HepG2 (cell line): ENCODE measurements around the gene VSIR. TPM values are rescaled to one million over a fixed set of nuclear protein-coding genes. Genes with fewer than 3 reads are reported as not detected.

ENCODE experiments used
- ATAC-seq: fragments of 200-7000 bp; cut with Tn5 transposase; 3 replicates; pipeline ENCODE4 v1.9.1; 2020; ENCODE audit warnings: mild to moderate bottlenecking, moderate library complexity
- BruUV-seq: library from RNA; stranded (reverse); fragments of 400-500 nt; replicated peaks from 2 replicates; lab custom pipeline; 2021; lab: Mats Ljungman, UMichigan
- CTCF ChIA-PET: fragments of 300-600 bp; formaldehyde crosslinking; extraction: SDS; loops from one replicate; lab custom pipeline; 2021; ENCODE audit warnings: low total read pairs, inconsistent platforms, low intra/inter-chr PET ratio; lab: Yijun Ruan, JAX
- POLR2A ChIA-PET: fragments of 350-600 bp; sonication (Branson Sonifier 250); formaldehyde crosslinking; loops from one replicate; lab custom pipeline; 2020; ENCODE audit warnings: antibody characterized with exemption, inconsistent platforms; lab: Yijun Ruan, JAX
- DNase-seq: peaks from one replicate; pipeline ENCODE4 v3.0.0-alpha.2; 2015; ENCODE audit warnings: low spot score
- FAIRE-seq: peaks from 3 replicates; lab custom pipeline; 2011; peaks lifted over from hg19 to GRCh38; lab: Jason Lieb, UNC
- H2AFZ ChIP-seq: one replicate; pipeline ENCODE4 v1.6.1; 2011; ENCODE audit warnings: low read length, inconsistent platforms
- H3K27ac ChIP-seq: fragments of 300-600 bp; 3 replicates; pipeline ENCODE4 v1.8.0; 2011; ENCODE audit warnings: mixed run types, mild to moderate bottlenecking, mixed read lengths, low read length, inconsistent platforms; ENCODE audit not compliant: insufficient read depth; ENCODE audit errors: extremely low read length
- H3K27me3 ChIP-seq, 2 experiments: fragments of 200-600 bp in 1 of 2; 2 replicates in 1 of 2; 3 replicates in 1 of 2; pipeline versions ENCODE4 v1.6.0 to v1.8.0; 2011; ENCODE audit warnings: low read length in 2 of 2, mild to moderate bottlenecking in 2 of 2, moderate library complexity in 2 of 2, inconsistent platforms in 1 of 2; ENCODE audit not compliant: insufficient read depth in 2 of 2, control insufficient read depth in 1 of 2
- H3K36me3 ChIP-seq, 2 experiments: fragments of 200-600 bp in 1 of 2; replicated peaks in 1 of 2; 2 replicates in 1 of 2; 3 replicates in 1 of 2; pipeline versions ENCODE4 v1.5.1 to v1.8.0; 2011; ENCODE audit warnings: low read length in 2 of 2, inconsistent platforms in 1 of 2; ENCODE audit not compliant: insufficient read depth in 2 of 2, control insufficient read depth in 1 of 2
- H3K4me1 ChIP-seq: 2 replicates; pipeline ENCODE4 v1.5.1; 2012; ENCODE audit warnings: low read length, inconsistent platforms; ENCODE audit not compliant: insufficient read depth
- H3K4me2 ChIP-seq: 2 replicates; pipeline ENCODE4 v1.6.0; 2011; ENCODE audit warnings: low read depth, low read length, inconsistent platforms
- H3K4me3 ChIP-seq, 3 experiments: fragments of 200-600 bp in 1 of 3; sonication (generic), shearing (Covaris generic) in 1 of 3; replicated peaks in 1 of 3; 2 replicates each; pipeline ENCODE4 v1.5.1; 2011 to 2016; ENCODE audit warnings: low read length in 3 of 3, inconsistent platforms in 2 of 3, low read depth in 2 of 3, mild to moderate bottlenecking in 2 of 3, control low read depth in 1 of 3, mixed read lengths in 1 of 3; ENCODE audit not compliant: insufficient read depth in 1 of 3
- H3K79me2 ChIP-seq: one replicate; pipeline ENCODE4 v1.6.1; 2011; ENCODE audit warnings: low read length, inconsistent platforms; ENCODE audit not compliant: insufficient read depth
- H3K9ac ChIP-seq: 2 replicates; pipeline ENCODE4 v1.6.0; 2011; ENCODE audit warnings: mild to moderate bottlenecking, low read depth, low read length, inconsistent platforms; ENCODE audit not compliant: insufficient read depth
- H3K9me3 ChIP-seq: 2 replicates; pipeline ENCODE4 v1.5.1; 2012; ENCODE audit warnings: mild to moderate bottlenecking, low read length
- H4K20me1 ChIP-seq: 2 replicates; pipeline ENCODE4 v1.6.0; 2011; ENCODE audit warnings: inconsistent platforms, mild to moderate bottlenecking, low read length, moderate library complexity; ENCODE audit not compliant: insufficient read depth
- AHR ChIP-seq: IDR thresholded peaks from 2 replicates; pipeline ENCODE4 v1.6.1; 2018; ENCODE audit warnings: missing genetic modification reagents, missing compliant biosample characterization
- BHLHE40 ChIP-seq: IDR thresholded peaks from 2 replicates; pipeline ENCODE4 v1.6.1; 2011; ENCODE audit warnings: low read length, improper control_type of control experiment
- BRCA1 ChIP-seq: sonication (generic); formaldehyde crosslinking; IDR thresholded peaks from 2 replicates; pipeline ENCODE4 v1.4.0; 2020; ENCODE audit warnings: missing genetic modification reagents
- HNRNPUL1 ChIP-seq: fragments of 200-400 bp; formaldehyde crosslinking; IDR thresholded peaks from 2 replicates; pipeline ENCODE4 v1.6.1; 2017; ENCODE audit warnings: low read depth, mild to moderate bottlenecking, low read length, moderate library complexity
- JUN ChIP-seq: sonication (generic); formaldehyde crosslinking; IDR thresholded peaks from 2 replicates; pipeline ENCODE4 v1.4.0; 2020; ENCODE audit warnings: mild to moderate bottlenecking, missing genetic modification reagents
- MIER2 ChIP-seq: IDR thresholded peaks from 2 replicates; pipeline ENCODE4 v1.6.1; 2016; ENCODE audit warnings: missing biosample characterization, missing genetic modification reagents
- MTERF4 ChIP-seq: sonication (generic); formaldehyde crosslinking; IDR thresholded peaks from 2 replicates; pipeline ENCODE4 v1.8.0; 2023; ENCODE audit warnings: mild to moderate bottlenecking, missing genetic modification reagents
- NFAT5 ChIP-seq: sonication (generic); formaldehyde crosslinking; IDR thresholded peaks from 2 replicates; pipeline ENCODE4 v1.4.0; 2020; ENCODE audit warnings: missing genetic modification reagents
- RCOR2 ChIP-seq: IDR thresholded peaks from 2 replicates; pipeline ENCODE4 v1.6.1; 2016; ENCODE audit warnings: missing biosample characterization, missing genetic modification reagents
- REL ChIP-seq: sonication (generic); formaldehyde crosslinking; conservative IDR thresholded peaks from 2 replicates; pipeline ENCODE4 v1.8.0; 2022; ENCODE audit warnings: mild to moderate bottlenecking, missing genetic modification reagents, moderate library complexity
- SIX1 ChIP-seq: sonication (generic); formaldehyde crosslinking; IDR thresholded peaks from 2 replicates; pipeline ENCODE4 v1.4.0; 2020; ENCODE audit warnings: missing genetic modification reagents, borderline replicate concordance
- SMARCE1 ChIP-seq: fragments of 450-650 bp; IDR thresholded peaks from 2 replicates; pipeline ENCODE4 v1.6.1; 2017; ENCODE audit warnings: borderline replicate concordance
- ZFX ChIP-seq: sonication (generic); formaldehyde crosslinking; IDR thresholded peaks from 2 replicates; pipeline ENCODE4 v1.4.0; 2020; ENCODE audit warnings: mild to moderate bottlenecking, low read depth, missing genetic modification reagents, moderate library complexity
- ZNF232 ChIP-seq: sonication (generic); formaldehyde crosslinking; IDR thresholded peaks from 2 replicates; pipeline ENCODE4 v1.4.0; 2020; ENCODE audit warnings: missing genetic modification reagents, borderline replicate concordance
- ZNF281 ChIP-seq: sonication (generic); formaldehyde crosslinking; IDR thresholded peaks from 2 replicates; pipeline ENCODE4 v1.4.0; 2020; ENCODE audit warnings: missing genetic modification reagents, borderline replicate concordance
- ZNF44 ChIP-seq: sonication (generic); formaldehyde crosslinking; IDR thresholded peaks from 2 replicates; pipeline ENCODE4 v1.5.1; 2020; ENCODE audit warnings: mild to moderate bottlenecking, missing genetic modification reagents
- ZNF782 ChIP-seq: sonication (generic); formaldehyde crosslinking; IDR thresholded peaks from 2 replicates; pipeline ENCODE4 v1.4.0; 2020; ENCODE audit warnings: missing genetic modification reagents, mild to moderate bottlenecking, borderline replicate concordance
- ZNF792 ChIP-seq: IDR thresholded peaks from 2 replicates; pipeline ENCODE4 v1.6.1; 2016
- WGBS: methylation state at CpG from one replicate; pipeline ENCODE4 v1.1.6; 2017; ENCODE audit warnings: low lambda C conversion rate; 5-methylcytosine and 5-hydroxymethylcytosine counted together
- in situ Hi-C: cut with HindIII; loops from 2 replicates; pipeline ENCODE4 v1.10.0; 2017; ENCODE audit warnings: low pct_unique_long_range_greater_than_20kb; ENCODE audit not compliant: extremely low pct_ligation_motif_present
- intact Hi-C: fragments of 100-400 bp; cut with micrococcal nuclease; formaldehyde crosslinking; loops from one replicate; pipeline ENCODE4 v1.10.0; 2022; ENCODE audit not compliant: unreplicated experiment
- polyA plus RNA-seq, 8 experiments: library from polyadenylated mRNA; depleted of rRNA in 3 of 8; stranded (reverse) in 7 of 8; unstranded in 1 of 8; fragments of >200 nt; fragmentation: Illumina TruSeq in 4 of 8; extraction: Trizol in 4 of 8; gene quantifications; 2 replicates each; pipeline versions ENCODE4 v1.2.1 to v1.2.3, GENCODE V29; 2011 to 2016; ENCODE audit warnings: low read depth in 4 of 8, missing spikeins in 1 of 8, mixed read lengths in 1 of 8; ENCODE audit not compliant: insufficient read depth in 1 of 8
- total RNA-seq, 5 experiments: library from RNA; depleted of rRNA; stranded (reverse); fragments of >200 nt; fragmentation: Illumina TruSeq; extraction: Trizol; gene quantifications; 2 replicates each; pipeline ENCODE4 v1.2.3, GENCODE V29; 2016; ENCODE audit warnings: low read depth in 1 of 5

The VSIR gene
- total and polyA plus RNA-seq, 2 of the 13 experiments (the other 11 are each of a cell fraction or from before 2014, with no cell fraction given): 0.44 to 3.2 TPM

- no peak overlapping the region for H3K27ac ChIP-seq
- H2AFZ ChIP-seq: no peak overlapping the region
- WGBS: 36% methylated on average over 4 of the region's 4 CpGs
- no peak overlapping the region for H3K4me2 ChIP-seq
- H3K27me3 ChIP-seq: peaks cover 8 to 60% of the 10 kb centered on the region in 2 experiments; a peak in 4 of 5 replicates
- H3K79me2 ChIP-seq: no peaks in the 10 kb centered on the region
- no peak overlapping the region for H3K9ac ChIP-seq
- no TSS peak for BruUV-seq
- intact Hi-C loops (no loop called here), in situ Hi-C loops (no loop called here)
- no peak for DNase-seq
- H3K36me3 ChIP-seq: no peaks in the 10 kb centered on the region
- POLR2A ChIA-PET: no interaction called here
- no peak overlapping the region for H3K4me3 ChIP-seq
- no peaks in the 10 kb centered on the region for H3K9me3 ChIP-seq
- FAIRE-seq: no peak
- no peaks in the 10 kb centered on the region for H3K4me1 ChIP-seq
- ATAC-seq: no peak
- CTCF ChIA-PET: no interaction called here
- no peaks in the 10 kb centered on the region for H4K20me1 ChIP-seq
- no peak for TF ChIP-seq ZNF782 (CRISPR knock-in tag)
- no peak for TF ChIP-seq BHLHE40
- TF ChIP-seq ZNF232: no peak
- TF ChIP-seq MTERF4 (CRISPR knock-in tag): no peak
- TF ChIP-seq ZNF792 (CRISPR knock-in tag): no peak
- no peak for TF ChIP-seq ZNF281
- no peak for TF ChIP-seq REL (CRISPR knock-in tag)
- TF ChIP-seq MIER2 (CRISPR knock-in tag): no peak
- no peak for TF ChIP-seq ZFX (CRISPR knock-in tag)
- no peak for TF ChIP-seq ZNF44 (CRISPR knock-in tag)
- TF ChIP-seq RCOR2 (CRISPR knock-in tag): no peak
- TF ChIP-seq HNRNPUL1: no peak
- no peak for TF ChIP-seq BRCA1
- TF ChIP-seq NFAT5 (CRISPR knock-in tag): no peak
- TF ChIP-seq SMARCE1: no peak
- no peak for TF ChIP-seq JUN (CRISPR knock-in tag)
- no peak for TF ChIP-seq AHR (CRISPR knock-in tag)
- no peak for TF ChIP-seq SIX1 (CRISPR knock-in tag)
These were observed 56.3 kb downstream of the VSIR start for GRCh38 chr10:71717056-71717455.
